Loucy (cell line): ENCODE measurements around the gene SLC45A2.

Experiments
- H2AFZ ChIP-seq: fragments of 200-600 bp; sonication (generic); 2 replicates; pipeline ENCODE4 v1.6.0; 2016; ENCODE audit warnings: antibody characterized with exemption, mild to moderate bottlenecking, low read length, moderate library complexity
- H3F3A ChIP-seq: fragments of 200-600 bp; 2 replicates; pipeline ENCODE4 v1.6.0; 2016; ENCODE audit warnings: antibody characterized with exemption, low read depth, mild to moderate bottlenecking
- H3K27me3 ChIP-seq: fragments of 200-600 bp; sonication (generic); 2 replicates; pipeline ENCODE4 v1.6.1; 2014; ENCODE audit warnings: low read length, mild to moderate bottlenecking; ENCODE audit not compliant: insufficient read depth, poor library complexity, severe bottlenecking
- H3K36me3 ChIP-seq: fragments of 200-600 bp; sonication (generic); 2 replicates; pipeline ENCODE4 v1.6.1; 2016; ENCODE audit warnings: low read length; ENCODE audit not compliant: insufficient read depth
- H3K4me1 ChIP-seq: fragments of 200-600 bp; sonication (generic); 2 replicates; pipeline ENCODE4 v1.5.1; 2014; ENCODE audit warnings: low read length, mild to moderate bottlenecking; ENCODE audit not compliant: insufficient read depth, poor library complexity, severe bottlenecking
- H3K4me2 ChIP-seq: fragments of 200-600 bp; sonication (generic); 2 replicates; pipeline ENCODE4 v1.6.0; 2014; ENCODE audit warnings: antibody characterized with exemption, low read length, low read depth, mild to moderate bottlenecking; ENCODE audit not compliant: poor library complexity, severe bottlenecking
- H3K4me3 ChIP-seq: fragments of 200-600 bp; sonication (generic); 2 replicates; pipeline ENCODE4 v1.5.1; 2014; ENCODE audit warnings: low read length, mild to moderate bottlenecking, mixed read lengths; ENCODE audit not compliant: poor library complexity, severe bottlenecking
- H3K79me2 ChIP-seq: fragments of 200-600 bp; sonication (generic); 2 replicates; pipeline ENCODE4 v1.6.1; 2014; ENCODE audit warnings: low read length; ENCODE audit not compliant: insufficient read depth
- H3K9ac ChIP-seq: fragments of 200-600 bp; sonication (generic); 2 replicates; pipeline ENCODE4 v1.6.0; 2014; ENCODE audit warnings: mild to moderate bottlenecking, low read depth, low read length, moderate library complexity; ENCODE audit not compliant: poor library complexity, severe bottlenecking
- H3K9me2 ChIP-seq: fragments of 200-600 bp; sonication (generic); replicated peaks from 2 replicates; pipeline ENCODE4 v1.6.1; 2016; ENCODE audit warnings: low read depth, low read length, mixed read lengths
- H3K9me3 ChIP-seq: fragments of 200-600 bp; sonication (generic); 2 replicates; pipeline ENCODE4 v1.6.1; 2014; ENCODE audit warnings: mild to moderate bottlenecking, antibody characterized with exemption, low read length, low read depth; ENCODE audit not compliant: insufficient read depth
- H4K20me1 ChIP-seq: fragments of 200-600 bp; sonication (generic); 2 replicates; pipeline ENCODE4 v1.6.0; 2014; ENCODE audit warnings: antibody characterized with exemption, low read length, mild to moderate bottlenecking; ENCODE audit not compliant: insufficient read depth, poor library complexity, severe bottlenecking
- CTCF ChIP-seq: fragments of 200-600 bp; sonication (generic); conservative IDR thresholded peaks from 2 replicates; pipeline ENCODE4 v1.5.1; 2014; ENCODE audit warnings: mild to moderate bottlenecking, antibody characterized with exemption, low read length
- EZH2phosphoT487 ChIP-seq: fragments of 200-600 bp; IDR thresholded peaks from 2 replicates; pipeline ENCODE4 v1.6.1; 2018; ENCODE audit warnings: antibody characterized with exemption, mild to moderate bottlenecking, moderate library complexity, borderline replicate concordance

SLC45A2 gene

GRCh38 chr5:34002629-34003328 is 18.3 kb upstream of the SLC45A2 start:
- Histone ChIP-seq H3K36me3 (no peaks in the 10 kb centered on the region), H3K9me3 (no peaks in the 10 kb centered on the region), H3K9me2 (no peaks in the 10 kb centered on the region), H3K4me2 (no peak overlapping the region), H3K9ac (no peak overlapping the region), H3K4me1 (peaks cover 8% of the 10 kb centered on the region), H3F3A (no peaks in the 10 kb centered on the region), H3K4me3 (no peak overlapping the region), H2AFZ (no peak overlapping the region), H3K27me3 (no peaks in the 10 kb centered on the region), H4K20me1 (no peaks in the 10 kb centered on the region), H3K79me2 (peaks cover 9% of the 10 kb centered on the region)
- TF ChIP-seq CTCF (no peak), EZH2phosphoT487 (no peak)

- no peak for TF ChIP-seq CTCF
- TF ChIP-seq EZH2phosphoT487, result no peak
- no peak overlapping the region for H3K9ac ChIP-seq
- no peak overlapping the region for H3K4me3 ChIP-seq
- H2AFZ ChIP-seq, result no peak overlapping the region
- no peaks in the 10 kb centered on the region for H3K36me3 ChIP-seq
- no peaks in the 10 kb centered on the region for H4K20me1 ChIP-seq
- H3K27me3 ChIP-seq, result no peaks in the 10 kb centered on the region
- H3F3A ChIP-seq, result no peaks in the 10 kb centered on the region
- H3K9me3 ChIP-seq, result no peaks in the 10 kb centered on the region
- no peaks in the 10 kb centered on the region for H3K9me2 ChIP-seq
- H3K4me1 ChIP-seq, result no peaks in the 10 kb centered on the region
- no peaks in the 10 kb centered on the region for H3K79me2 ChIP-seq
- no peak overlapping the region for H3K4me2 ChIP-seq
Measured at GRCh38 chr5:34001241-34001841, 16.8 kb upstream of the SLC45A2 start.

GRCh38 chr5:33999978-34000377 is 15.5 kb upstream of the SLC45A2 start:
- H3K9me3 ChIP-seq, result no peaks in the 10 kb centered on the region
- no peak overlapping the region for H2AFZ ChIP-seq
- H3K4me1 ChIP-seq, result no peaks in the 10 kb centered on the region

More at GRCh38 chr5:33999978-34000377, 15.5 kb upstream of the SLC45A2 start:
- Histone ChIP-seq H3K9ac (no peak overlapping the region), H3K36me3 (no peaks in the 10 kb centered on the region), H3K4me2 (no peak overlapping the region), H4K20me1 (no peaks in the 10 kb centered on the region), H3K4me3 (no peak overlapping the region), H3F3A (no peaks in the 10 kb centered on the region), H3K79me2 (no peaks in the 10 kb centered on the region), H3K9me2 (no peaks in the 10 kb centered on the region), H3K27me3 (no peaks in the 10 kb centered on the region)
- TF ChIP-seq EZH2phosphoT487 (no peak), CTCF (no peak)
